ENCODE data around the gene STRIP1.

The STRIP1 gene

DNA sequence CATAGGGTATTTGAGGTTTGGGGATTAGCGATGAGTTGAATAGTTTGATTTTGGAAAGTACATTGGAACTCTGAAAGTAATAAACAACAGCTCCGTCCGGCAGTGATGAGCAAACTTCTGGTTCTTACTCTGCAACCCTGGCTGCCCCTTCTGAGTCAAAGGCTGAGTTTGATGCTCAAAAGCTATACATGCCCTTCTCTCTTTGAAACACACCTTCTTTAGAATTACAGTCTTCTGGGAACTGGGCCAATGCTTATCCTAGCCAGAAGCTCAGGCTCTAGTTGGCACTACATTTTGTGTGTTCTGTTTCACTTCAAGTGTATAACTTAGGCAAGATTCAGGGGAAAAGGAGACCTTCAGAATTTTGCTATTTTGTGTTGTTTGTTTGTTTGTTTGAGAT, 40.5 kb upstream of the STRIP1 start:
- 87% methylated on average over 3 of the region's 3 CpGs for WGBS
- H2BK15ac ChIP-seq (ENCODE audit: low read depth, poor library complexity, severe bottlenecking) = no peak overlapping the region
- H2BK5ac ChIP-seq (ENCODE audit: low read depth, low read length, poor library complexity, severe bottlenecking) = no peak overlapping the region
- no peak overlapping the region for H2AFZ ChIP-seq (ENCODE audit: low read depth, low read length)
- no peak overlapping the region for H2BK120ac ChIP-seq (ENCODE audit: low read depth, low read length)
- H3K23ac ChIP-seq (ENCODE audit: low read length in 2 of 2) = no peak overlapping the region
- peaks cover 6 to 41% of the 10 kb centered on the region in 2 experiments for H3K36me3 ChIP-seq (ENCODE audit: control insufficient read depth in 1 of 2, insufficient read depth in 2 of 2, low read depth in 1 of 2, low read length in 2 of 2)
- H3K79me1 ChIP-seq (replicated peaks; ENCODE audit: low read length, poor library complexity, severe bottlenecking) = peaks cover 32% of the 10 kb centered on the region
- H3K14ac ChIP-seq (ENCODE audit: low read length in 2 of 2) = no peak overlapping the region
- no peak overlapping the region for H4K8ac ChIP-seq (ENCODE audit: low read length)
- H3K4me3 ChIP-seq (ENCODE audit: insufficient read depth in 1 of 2, low read depth in 1 of 2, low read length in 2 of 2) = no peak overlapping the region
- no peak overlapping the region for H3K27ac ChIP-seq (ENCODE audit: low read length, poor library complexity, severe bottlenecking)
- no peaks in the 10 kb centered on the region for H3K4me1 ChIP-seq (ENCODE audit: control insufficient read depth, insufficient read depth, low read depth, low read length)
- no peak for DNase-seq
- H2BK12ac ChIP-seq (ENCODE audit: low read length in 2 of 2) = no peak overlapping the region
- no peak overlapping the region for H3K18ac ChIP-seq (ENCODE audit: low read depth in 1 of 2, low read length in 2 of 2)
- H3K9ac ChIP-seq (ENCODE audit: low read length) = peak overlapping the region; percentile 2
- H2AK5ac ChIP-seq (ENCODE audit: low read length, severe bottlenecking) = no peak overlapping the region
- no peak overlapping the region for H4K91ac ChIP-seq (ENCODE audit: low read length)
- H3K4me2 ChIP-seq (ENCODE audit: low read length, poor library complexity, severe bottlenecking) = no peak overlapping the region
- no peaks in the 10 kb centered on the region for H3K9me3 ChIP-seq (ENCODE audit: control insufficient read depth, low read length)
- no peaks in the 10 kb centered on the region for H3K27me3 ChIP-seq (ENCODE audit: control insufficient read depth in 1 of 2, insufficient read depth in 1 of 2, low read length in 2 of 2)
- no peak overlapping the region for H3K4ac ChIP-seq (ENCODE audit: low read depth in 1 of 2, low read length in 2 of 2)

DNA sequence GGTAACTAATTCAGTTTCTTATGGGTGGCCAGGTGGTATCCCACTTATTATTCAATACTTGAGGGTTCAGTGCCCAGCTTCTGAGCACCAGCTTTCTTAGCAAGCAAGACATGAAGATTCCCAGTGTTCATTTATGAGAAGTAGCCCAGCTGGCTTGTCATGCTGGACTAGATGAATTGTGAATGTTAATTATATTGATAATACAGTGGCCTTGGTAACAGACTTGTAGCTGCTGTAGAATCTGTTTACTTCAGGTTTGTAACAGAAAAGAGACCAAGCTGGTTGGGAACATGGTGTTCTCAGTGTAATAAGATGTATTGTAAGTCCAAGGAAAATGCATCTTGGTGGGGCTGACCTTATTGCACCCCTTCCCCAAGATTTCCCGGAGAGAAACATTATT, 39.8 kb upstream of the STRIP1 start:
- Histone ChIP-seq H3K9me3 (ENCODE audit: control insufficient read depth, low read length) (no peaks in the 10 kb centered on the region), H3K18ac (ENCODE audit: low read depth in 1 of 2, low read length in 2 of 2) (no peak overlapping the region), H2AK5ac (ENCODE audit: low read length, severe bottlenecking) (no peak overlapping the region), H3K9ac (ENCODE audit: low read length) (no peak overlapping the region), H3K27ac (ENCODE audit: low read length, poor library complexity, severe bottlenecking) (no peak overlapping the region), H4K8ac (ENCODE audit: low read length) (no peak overlapping the region), H3K4me1 (ENCODE audit: control insufficient read depth, insufficient read depth, low read depth, low read length) (no peaks in the 10 kb centered on the region), H4K91ac (ENCODE audit: low read length) (no peak overlapping the region), H3K27me3 (ENCODE audit: control insufficient read depth in 1 of 2, insufficient read depth in 1 of 2, low read length in 2 of 2) (no peaks in the 10 kb centered on the region), H2BK5ac (ENCODE audit: low read depth, low read length, poor library complexity, severe bottlenecking) (no peak overlapping the region), H3K4me3 (ENCODE audit: insufficient read depth in 1 of 2, low read depth in 1 of 2, low read length in 2 of 2) (no peak overlapping the region), H2AFZ (ENCODE audit: low read depth, low read length) (no peak overlapping the region), H2BK120ac (ENCODE audit: low read depth, low read length) (no peak overlapping the region), H3K79me1 (replicated peaks; ENCODE audit: low read length, poor library complexity, severe bottlenecking) (peaks cover 33% of the 10 kb centered on the region), H3K4me2 (ENCODE audit: low read length, poor library complexity, severe bottlenecking) (no peak overlapping the region), H2BK15ac (ENCODE audit: low read depth, poor library complexity, severe bottlenecking) (no peak overlapping the region), H3K36me3 (ENCODE audit: control insufficient read depth in 1 of 2, insufficient read depth in 2 of 2, low read depth in 1 of 2, low read length in 2 of 2) (peaks cover 6 to 37% of the 10 kb centered on the region in 2 experiments), H3K23ac (ENCODE audit: low read length in 2 of 2) (no peak overlapping the region), H3K4ac (ENCODE audit: low read depth in 1 of 2, low read length in 2 of 2) (no peak overlapping the region), H2BK12ac (ENCODE audit: low read length in 2 of 2) (no peak overlapping the region), H3K14ac (ENCODE audit: low read length in 2 of 2) (no peak overlapping the region)
- DNase-seq = no peak
- WGBS = 88% methylated on average over 1 of the region's 1 CpG

GRCh38 chr1:109995536-109995935, 38.9 kb upstream of the STRIP1 start:
- WGBS = 94% methylated on average over 1 of the region's 2 CpGs
- no peak overlapping the region for H4K91ac ChIP-seq (ENCODE audit: low read length)
- H2BK120ac ChIP-seq (ENCODE audit: low read depth, low read length) = no peak overlapping the region

DNA sequence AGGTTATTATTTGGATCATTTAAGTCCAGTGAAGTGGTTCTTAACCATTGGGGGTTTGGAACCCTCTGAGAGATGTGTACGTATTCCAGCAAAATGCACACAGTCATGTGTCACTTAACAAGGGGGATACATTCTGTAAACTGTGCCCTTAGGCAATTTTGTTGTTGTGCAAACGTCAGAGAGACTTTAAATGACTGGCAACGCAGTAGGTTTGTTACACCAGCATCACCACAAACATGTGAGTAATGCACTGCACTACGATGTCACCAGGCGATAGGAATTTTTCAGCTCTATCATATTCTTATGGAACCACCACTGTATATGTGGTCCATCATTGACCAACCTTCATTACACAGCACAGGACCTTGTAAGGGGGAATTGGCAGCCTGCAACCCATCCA, 37.9 kb upstream of the STRIP1 start:
- H2AFZ ChIP-seq (ENCODE audit: low read depth, low read length) = no peak overlapping the region
- H4K8ac ChIP-seq (ENCODE audit: low read length) = no peak overlapping the region
- WGBS = 80% methylated on average over 5 of the region's 5 CpGs
- no peak overlapping the region for H2BK5ac ChIP-seq (ENCODE audit: low read depth, low read length, poor library complexity, severe bottlenecking)
- no peak overlapping the region for H3K4me3 ChIP-seq (ENCODE audit: insufficient read depth in 1 of 2, low read depth in 1 of 2, low read length in 2 of 2)
- H3K4me2 ChIP-seq (ENCODE audit: low read length, poor library complexity, severe bottlenecking) = no peak overlapping the region
- no peak overlapping the region for H3K9ac ChIP-seq (ENCODE audit: low read length)
- H3K36me3 ChIP-seq (ENCODE audit: control insufficient read depth in 1 of 2, insufficient read depth in 2 of 2, low read depth in 1 of 2, low read length in 2 of 2) = peaks cover 3 to 25% of the 10 kb centered on the region in 2 experiments
- H3K27me3 ChIP-seq (ENCODE audit: control insufficient read depth in 1 of 2, insufficient read depth in 1 of 2, low read length in 2 of 2) = no peaks in the 10 kb centered on the region
- H3K27ac ChIP-seq (ENCODE audit: low read length, poor library complexity, severe bottlenecking) = no peak overlapping the region
- H3K9me3 ChIP-seq (ENCODE audit: control insufficient read depth, low read length) = no peaks in the 10 kb centered on the region
- H3K18ac ChIP-seq (ENCODE audit: low read depth in 1 of 2, low read length in 2 of 2) = no peak overlapping the region
- no peak overlapping the region for H3K4ac ChIP-seq (ENCODE audit: low read depth in 1 of 2, low read length in 2 of 2)
- H4K91ac ChIP-seq (ENCODE audit: low read length) = no peak overlapping the region
- H2AK5ac ChIP-seq (ENCODE audit: low read length, severe bottlenecking) = peak overlapping the region; percentile 54
- H3K23ac ChIP-seq (ENCODE audit: low read length in 2 of 2) = no peak overlapping the region
- no peak overlapping the region for H3K14ac ChIP-seq (ENCODE audit: low read length in 2 of 2)
- H2BK120ac ChIP-seq (ENCODE audit: low read depth, low read length) = no peak overlapping the region
- H3K79me1 ChIP-seq (replicated peaks; ENCODE audit: low read length, poor library complexity, severe bottlenecking) = peaks cover 36% of the 10 kb centered on the region
- H2BK15ac ChIP-seq (ENCODE audit: low read depth, poor library complexity, severe bottlenecking) = no peak overlapping the region
- no peak overlapping the region for H2BK12ac ChIP-seq (ENCODE audit: low read length in 2 of 2)
- H3K4me1 ChIP-seq (ENCODE audit: control insufficient read depth, insufficient read depth, low read depth, low read length) = no peaks in the 10 kb centered on the region
- DNase-seq = peak; percentile 88

More at GRCh38 chr1:109995536-109995935, 38.9 kb upstream of the STRIP1 start:
- no peak overlapping the region for H2BK5ac ChIP-seq (ENCODE audit: low read depth, low read length, poor library complexity, severe bottlenecking)
- H3K9me3 ChIP-seq (ENCODE audit: control insufficient read depth, low read length) = no peaks in the 10 kb centered on the region
- H3K27me3 ChIP-seq (ENCODE audit: control insufficient read depth in 1 of 2, insufficient read depth in 1 of 2, low read length in 2 of 2) = no peaks in the 10 kb centered on the region
- no peak overlapping the region for H3K23ac ChIP-seq (ENCODE audit: low read length in 2 of 2)
- no peak overlapping the region for H3K27ac ChIP-seq (ENCODE audit: low read length, poor library complexity, severe bottlenecking)
- H4K8ac ChIP-seq (ENCODE audit: low read length) = no peak overlapping the region
- no peaks in the 10 kb centered on the region for H3K4me1 ChIP-seq (ENCODE audit: control insufficient read depth, insufficient read depth, low read depth, low read length)
- no peak overlapping the region for H2BK12ac ChIP-seq (ENCODE audit: low read length in 2 of 2)
- H3K79me1 ChIP-seq (replicated peaks; ENCODE audit: low read length, poor library complexity, severe bottlenecking) = peaks cover 33% of the 10 kb centered on the region
- H3K36me3 ChIP-seq (ENCODE audit: control insufficient read depth in 1 of 2, insufficient read depth in 2 of 2, low read depth in 1 of 2, low read length in 2 of 2) = peaks cover 6 to 34% of the 10 kb centered on the region in 2 experiments
- no peak overlapping the region for H3K4ac ChIP-seq (ENCODE audit: low read depth in 1 of 2, low read length in 2 of 2)
- H3K4me3 ChIP-seq (ENCODE audit: insufficient read depth in 1 of 2, low read depth in 1 of 2, low read length in 2 of 2) = no peak overlapping the region
- no peak overlapping the region for H3K9ac ChIP-seq (ENCODE audit: low read length)
- no peak overlapping the region for H3K18ac ChIP-seq (ENCODE audit: low read depth in 1 of 2, low read length in 2 of 2)
- no peak overlapping the region for H2AK5ac ChIP-seq (ENCODE audit: low read length, severe bottlenecking)
- H3K14ac ChIP-seq (ENCODE audit: low read length in 2 of 2) = no peak overlapping the region
- no peak for DNase-seq
- H2BK15ac ChIP-seq (ENCODE audit: low read depth, poor library complexity, severe bottlenecking) = no peak overlapping the region
- no peak overlapping the region for H2AFZ ChIP-seq (ENCODE audit: low read depth, low read length)
- no peak overlapping the region for H3K4me2 ChIP-seq (ENCODE audit: low read length, poor library complexity, severe bottlenecking)

Measured in mesenchymal stem cell (in vitro differentiated cells and primary cell).